ENCODE data around the gene CREB5. TPM values are rescaled to one million over a fixed set of nuclear protein-coding genes. Genes with fewer than 3 reads are reported as not detected.

The CREB5 gene
- total and polyA plus RNA-seq, 2 experiments from 2014 or later: 2.4 to 4.4 TPM

- TF ChIP-seq STAT1 (IDR thresholded peaks at IDR 0.05; ENCODE audit: unreplicated experiment): no peak
Observed at GRCh38 chr7:28466341-28466740, 54.0 kb downstream of the CREB5 start (continued).

GRCh38 chr7:28466885-28467284, 54.6 kb downstream of the CREB5 start:
- ATAC-seq (no peak), DNase-seq (ENCODE audit: low spot score) (no peak)
- Mint-ChIP-seq H3K4me1 (peaks cover 12% of the 10 kb centered on the region), H3K27me3 (ENCODE audit: insufficient read depth, low read depth, poor library complexity) (peaks cover 3% of the 10 kb centered on the region), H3K9me3 (no peaks in the 10 kb centered on the region), H3K36me3 (ENCODE audit: low read depth) (no peaks in the 10 kb centered on the region), H3K27ac (no peak overlapping the region), H3K4me3 (no peak overlapping the region)
- H3K27ac ChIP-seq (ENCODE audit: low read depth): no peak overlapping the region
- H3K4me2 ChIP-seq: no peak overlapping the region
- H3K27me3 ChIP-seq (ENCODE audit: insufficient read depth): no peaks in the 10 kb centered on the region
- H3F3A ChIP-seq (replicated peaks; ENCODE audit: low read depth): no peaks in the 10 kb centered on the region
- no peaks in the 10 kb centered on the region for H3K9me2 ChIP-seq (ENCODE audit: insufficient read depth)
- no peak overlapping the region for H3K4me3 ChIP-seq
- H3K36me3 ChIP-seq (ENCODE audit: insufficient read depth): no peaks in the 10 kb centered on the region
- TF ChIP-seq STAT1 (IDR thresholded peaks at IDR 0.05; ENCODE audit: unreplicated experiment): no peak
- no peak for TF ChIP-seq CTCF (conservative IDR thresholded peaks at IDR 0.05; ENCODE audit: low read depth in 2 of 2)
- TF ChIP-seq ZNF462 (CRISPR knock-in tag; IDR thresholded peaks at IDR 0.05): no peak
- no peak for TF ChIP-seq EZH2phosphoT487 (IDR thresholded peaks at IDR 0.05; ENCODE audit: unreplicated experiment)
- H4K20me1 ChIP-seq (replicated peaks; ENCODE audit: insufficient read depth): no peaks in the 10 kb centered on the region
- no peak overlapping the region for H2AFZ ChIP-seq
- no peaks in the 10 kb centered on the region for H3K79me2 ChIP-seq (replicated peaks; ENCODE audit: insufficient read depth)
- H3K4me1 ChIP-seq (ENCODE audit: insufficient read depth): no peaks in the 10 kb centered on the region
